ENCODE results near the gene PEX11B.

PEX11B gene

GRCh38 chr1:145957443-145958319, 39.2 kb upstream of the PEX11B start, which contains the start of gene LIX1L:
TSS of gene LIX1L (minus strand) at chr1:145958017. CDS start at chr1:145957927, 90 bp downstream.
- Mint-ChIP-seq H3K9me3 (no peaks in the 10 kb centered on the region), H3K27ac (peak within 1 kb of the TSS; percentile 97), H3K36me3 (no peaks in the 10 kb centered on the region), H3K27me3 (no peaks in the 10 kb centered on the region), H3K4me1 (peaks cover 72% of the 10 kb centered on the region), H3K4me3 (peak within 1 kb of the TSS; percentile 96)

- Mint-ChIP-seq H3K27me3 (no peaks in the 10 kb centered on the region), H3K36me3 (no peaks in the 10 kb centered on the region), H3K4me1 (peaks cover 74% of the 10 kb centered on the region), H3K9me3 (no peaks in the 10 kb centered on the region), H3K27ac (peak overlapping the region; percentile 97), H3K4me3 (peak overlapping the region; percentile 96)
These were observed 38.4 kb upstream of the PEX11B start for GRCh38 chr1:145956781-145957442.

DNA sequence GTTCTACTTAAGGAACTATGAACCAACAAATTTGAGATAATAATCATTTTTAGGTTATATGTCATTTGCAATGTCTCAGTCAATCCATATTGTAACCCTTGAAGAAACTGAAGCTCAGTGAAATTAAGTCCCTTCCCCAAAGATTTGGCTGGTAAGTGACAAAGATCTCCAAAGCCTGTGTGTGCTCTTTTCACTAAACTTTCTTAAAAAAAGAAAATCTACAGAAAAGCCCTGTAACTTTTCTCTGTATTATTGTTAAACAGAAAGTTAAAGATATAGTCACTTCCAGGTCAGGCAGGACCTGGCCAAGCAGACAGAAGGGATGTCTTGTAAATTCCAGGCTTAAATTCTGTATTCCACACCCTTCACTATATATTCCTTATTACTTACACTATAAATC, 37.8 kb upstream of the PEX11B start:
- peak overlapping the region; percentile 96 for H3K4me3 Mint-ChIP-seq
- peaks cover 75% of the 10 kb centered on the region for H3K4me1 Mint-ChIP-seq
- no peaks in the 10 kb centered on the region for H3K27me3 Mint-ChIP-seq
- H3K9me3 Mint-ChIP-seq, result no peaks in the 10 kb centered on the region
- no peaks in the 10 kb centered on the region for H3K36me3 Mint-ChIP-seq
- H3K27ac Mint-ChIP-seq, result peak overlapping the region; percentile 97

DNA sequence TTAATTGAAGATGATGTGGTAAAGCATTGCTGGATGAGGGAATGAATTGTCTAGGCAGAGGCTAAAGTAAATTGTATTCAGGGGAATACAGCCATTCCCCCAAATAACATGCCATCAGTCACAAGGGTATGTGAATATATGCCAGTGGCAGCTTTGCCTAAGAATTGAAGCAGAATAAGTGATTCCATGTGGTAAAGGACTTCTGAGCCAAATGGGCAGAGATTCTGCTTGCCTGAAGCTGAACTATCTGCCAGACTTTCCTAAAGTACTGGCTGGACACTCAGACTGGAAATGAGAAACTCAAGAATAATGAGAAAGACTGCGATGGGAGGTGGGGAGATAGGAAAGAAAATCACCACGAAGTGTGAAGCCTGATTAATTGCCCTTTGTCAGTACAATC, 36.9 kb upstream of the PEX11B start:
- no peaks in the 10 kb centered on the region for H3K27me3 Mint-ChIP-seq
- H3K27ac Mint-ChIP-seq, result peak overlapping the region; percentile 6
- peak overlapping the region; percentile 96 for H3K4me3 Mint-ChIP-seq
- H3K36me3 Mint-ChIP-seq, result no peaks in the 10 kb centered on the region
- no peaks in the 10 kb centered on the region for H3K9me3 Mint-ChIP-seq
- peaks cover 80% of the 10 kb centered on the region for H3K4me1 Mint-ChIP-seq

DNA sequence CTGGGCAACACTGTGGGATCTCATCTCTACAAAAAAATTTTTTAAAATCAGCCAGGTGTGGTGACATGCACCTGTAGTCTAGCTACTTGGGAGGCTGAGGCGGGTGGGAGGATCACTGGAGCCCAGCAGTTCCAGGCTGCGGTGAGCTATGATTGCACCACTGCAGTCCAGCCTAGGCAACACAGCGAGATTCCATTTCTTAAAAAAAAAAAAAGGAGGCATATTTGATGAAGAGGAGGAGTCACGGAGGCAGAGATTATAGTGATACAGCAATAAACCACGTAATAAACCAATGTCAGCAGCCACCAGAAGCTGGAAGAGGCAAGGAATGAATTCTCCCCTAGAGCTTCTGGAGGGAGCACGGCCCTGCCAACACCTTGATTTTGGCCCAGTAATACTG, 35.3 kb upstream of the PEX11B start:
- H3K4me3 Mint-ChIP-seq, result no peak overlapping the region
- H3K4me1 Mint-ChIP-seq, result peaks cover 80% of the 10 kb centered on the region
- peaks cover 3% of the 10 kb centered on the region for H3K36me3 Mint-ChIP-seq
- H3K27me3 Mint-ChIP-seq, result no peaks in the 10 kb centered on the region
- H3K9me3 Mint-ChIP-seq, result no peaks in the 10 kb centered on the region
- H3K27ac Mint-ChIP-seq, result no peak overlapping the region

DNA sequence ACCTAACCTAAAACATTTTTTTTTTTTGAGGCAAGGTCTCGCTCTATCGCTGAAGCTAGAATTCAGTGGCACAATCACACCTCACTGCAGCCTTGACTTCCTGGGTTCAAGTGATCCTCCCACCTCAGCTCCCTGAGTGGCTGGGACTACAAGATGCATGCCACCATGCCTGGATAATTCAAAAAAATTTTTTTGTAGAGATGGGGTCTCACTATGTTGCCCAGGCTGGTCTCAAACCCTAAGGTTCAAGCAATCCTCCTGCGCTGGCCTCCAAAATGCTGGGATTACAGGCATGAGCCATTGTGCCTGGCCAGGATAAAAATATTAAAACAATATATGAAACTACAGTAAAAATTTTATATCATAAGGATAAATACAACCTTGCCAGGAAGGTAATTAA, 34.4 kb upstream of the PEX11B start:
- Mint-ChIP-seq H3K27ac (no peak overlapping the region), H3K4me1 (peaks cover 80% of the 10 kb centered on the region), H3K36me3 (peaks cover 6% of the 10 kb centered on the region)

GRCh38 chr1:145951526-145951925, 33.0 kb upstream of the PEX11B start:
- peaks cover 82% of the 10 kb centered on the region for H3K4me1 Mint-ChIP-seq
- no peaks in the 10 kb centered on the region for H3K27me3 Mint-ChIP-seq
- H3K9me3 Mint-ChIP-seq, result no peaks in the 10 kb centered on the region
- H3K36me3 Mint-ChIP-seq, result peaks cover 10% of the 10 kb centered on the region
- H3K27ac Mint-ChIP-seq, result peak overlapping the region; percentile 54
- H3K4me3 Mint-ChIP-seq, result no peak overlapping the region

More for the DNA sequence above, 34.4 kb upstream of the PEX11B start:
- Mint-ChIP-seq H3K4me3 (no peak overlapping the region), H3K27me3 (no peaks in the 10 kb centered on the region), H3K9me3 (no peaks in the 10 kb centered on the region)

DNA sequence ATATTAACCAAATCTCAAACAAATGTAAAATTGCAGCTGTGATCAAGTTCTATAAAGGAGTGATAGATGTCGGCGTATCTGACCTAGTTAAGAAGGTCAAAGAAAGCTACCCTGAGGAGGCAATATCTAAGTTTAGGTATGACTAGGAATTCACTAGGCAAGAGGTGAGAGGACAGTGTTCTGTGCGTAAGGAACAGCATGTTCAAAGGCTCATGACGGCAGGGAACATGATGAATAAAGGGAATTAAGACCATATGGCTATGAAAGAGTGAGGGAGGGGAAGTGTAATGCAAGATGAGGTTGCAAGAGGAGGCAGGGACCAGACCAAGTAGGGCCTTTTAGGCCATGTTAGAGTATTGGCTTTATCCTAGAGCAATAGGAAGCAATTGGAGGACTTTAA, 30.7 kb upstream of the PEX11B start:
- peaks cover 10% of the 10 kb centered on the region for H3K36me3 Mint-ChIP-seq
- H3K9me3 Mint-ChIP-seq, result no peaks in the 10 kb centered on the region
- H3K27ac Mint-ChIP-seq, result peak overlapping the region; percentile 52
- H3K27me3 Mint-ChIP-seq, result no peaks in the 10 kb centered on the region
- peaks cover 62% of the 10 kb centered on the region for H3K4me1 Mint-ChIP-seq
- no peak overlapping the region for H3K4me3 Mint-ChIP-seq

DNA sequence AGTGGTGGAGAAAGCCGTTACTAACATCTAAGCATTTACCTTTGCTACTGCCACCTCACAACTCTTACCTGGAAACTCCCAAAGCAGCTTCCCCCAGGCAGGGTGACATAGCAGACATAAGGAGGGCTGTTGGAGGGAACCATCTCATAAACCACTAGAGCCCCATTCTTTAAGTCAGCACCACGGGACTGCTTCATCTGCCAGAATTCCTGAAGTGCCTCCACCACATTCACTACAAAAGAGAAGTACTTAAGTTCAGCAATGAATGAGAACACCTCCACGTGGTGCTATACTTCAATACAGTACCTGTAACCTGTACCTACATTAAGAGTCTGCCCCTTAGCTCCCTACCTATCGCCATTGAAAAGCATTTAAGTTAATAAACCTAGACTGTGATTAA, 29.0 kb upstream of the PEX11B start:
- H3K4me1 Mint-ChIP-seq, result peaks cover 57% of the 10 kb centered on the region
- no peaks in the 10 kb centered on the region for H3K9me3 Mint-ChIP-seq
- no peaks in the 10 kb centered on the region for H3K27me3 Mint-ChIP-seq
- peaks cover 11% of the 10 kb centered on the region for H3K36me3 Mint-ChIP-seq
- no peak overlapping the region for H3K27ac Mint-ChIP-seq
- H3K4me3 Mint-ChIP-seq, result no peak overlapping the region

DNA sequence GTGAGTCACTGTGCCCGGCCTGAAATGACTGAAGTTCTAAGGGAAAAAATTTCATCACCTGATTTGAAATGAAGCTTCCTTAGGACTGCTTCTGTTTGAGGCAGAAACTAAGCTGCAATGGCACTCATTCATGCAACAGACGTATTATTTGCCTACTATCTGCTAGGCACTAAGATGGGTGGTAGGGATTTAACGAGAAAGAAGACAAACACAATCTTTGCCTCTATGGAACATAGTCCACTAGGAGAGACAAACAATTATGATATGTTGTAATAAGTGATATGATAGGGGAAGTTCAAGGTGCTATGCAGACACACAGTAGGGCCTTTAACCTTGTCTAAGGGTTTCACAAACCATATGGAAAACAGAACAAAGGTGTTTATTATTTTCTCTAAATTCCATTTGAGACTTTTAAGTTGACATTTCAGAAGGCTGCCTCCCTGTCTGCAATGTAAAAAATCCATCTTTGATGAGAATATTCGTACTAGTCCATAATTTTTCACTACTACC, 28.0 kb upstream of the PEX11B start:
- H3K27me3 Mint-ChIP-seq, result no peaks in the 10 kb centered on the region
- no peak overlapping the region for H3K4me3 Mint-ChIP-seq
- H3K36me3 Mint-ChIP-seq, result peaks cover 12% of the 10 kb centered on the region
- peaks cover 51% of the 10 kb centered on the region for H3K4me1 Mint-ChIP-seq
- H3K9me3 Mint-ChIP-seq, result no peaks in the 10 kb centered on the region
- peak overlapping the region; percentile 46 for H3K27ac Mint-ChIP-seq

DNA sequence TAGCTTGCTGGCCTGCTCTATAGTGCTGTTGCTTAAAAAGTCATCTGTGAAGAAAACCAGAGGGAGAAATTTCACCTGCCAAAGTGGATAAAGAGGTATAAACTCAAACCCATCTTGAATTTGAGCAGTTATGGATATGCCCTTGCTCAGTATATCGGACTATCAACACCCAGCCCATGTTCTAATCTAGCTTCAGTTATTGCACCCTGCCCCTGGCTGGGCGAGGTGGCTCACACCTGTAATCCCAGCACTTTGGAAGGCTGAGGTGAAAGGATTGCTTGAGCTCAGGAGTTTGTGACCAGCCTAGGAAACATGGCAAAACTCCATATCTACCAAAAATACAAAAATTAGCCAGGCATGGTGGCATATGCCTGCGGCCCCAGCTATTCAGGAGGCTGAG, 26.0 kb upstream of the PEX11B start:
- no peak overlapping the region for H3K4me3 Mint-ChIP-seq
- H3K27me3 Mint-ChIP-seq, result no peaks in the 10 kb centered on the region
- no peaks in the 10 kb centered on the region for H3K9me3 Mint-ChIP-seq
- peak overlapping the region; percentile 72 for H3K27ac Mint-ChIP-seq
- peaks cover 34% of the 10 kb centered on the region for H3K4me1 Mint-ChIP-seq
- peaks cover 12% of the 10 kb centered on the region for H3K36me3 Mint-ChIP-seq

DNA sequence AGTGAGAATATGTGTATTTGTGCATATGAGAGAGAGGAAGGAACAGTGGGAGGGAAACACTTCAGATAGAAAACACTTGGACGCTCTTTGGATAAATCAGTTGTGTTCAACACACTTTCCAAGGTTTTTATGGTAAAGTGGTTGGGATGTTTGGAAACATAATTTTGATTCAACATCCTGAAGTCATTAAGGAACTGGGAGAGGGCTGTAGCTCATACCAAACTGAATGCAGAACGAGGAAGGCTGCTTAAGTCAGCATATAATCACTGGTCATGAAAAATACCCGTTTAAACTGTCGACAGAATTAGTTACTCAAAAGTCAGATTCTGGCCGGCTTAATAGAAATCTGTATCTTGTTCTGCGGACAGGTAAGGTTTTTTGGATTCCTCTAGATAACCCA, 24.4 kb upstream of the PEX11B start:
- Mint-ChIP-seq H3K27ac (peak overlapping the region; percentile 65), H3K9me3 (no peaks in the 10 kb centered on the region), H3K27me3 (no peaks in the 10 kb centered on the region), H3K4me3 (no peak overlapping the region), H3K36me3 (peaks cover 6% of the 10 kb centered on the region), H3K4me1 (peaks cover 18% of the 10 kb centered on the region)

DNA sequence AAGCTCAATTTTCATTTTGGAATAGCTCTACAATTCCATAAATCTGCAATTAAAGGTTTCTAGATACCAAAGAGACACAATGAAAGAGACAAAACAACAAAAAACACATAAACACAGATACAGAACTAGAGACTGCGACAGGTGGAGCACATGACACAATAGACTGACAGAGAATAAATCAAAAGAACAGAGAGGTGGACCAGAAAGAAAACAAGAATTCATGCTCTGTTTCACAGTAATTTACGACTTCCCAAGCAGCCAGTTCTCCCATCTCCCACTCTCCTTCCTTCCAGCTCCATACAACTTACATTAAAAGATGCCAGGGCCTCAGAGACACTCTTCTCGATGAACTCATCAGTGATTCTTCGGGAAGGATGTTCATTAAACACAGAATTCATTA, 23.9 kb upstream of the PEX11B start:
- Mint-ChIP-seq H3K4me3 (no peak overlapping the region), H3K4me1 (peaks cover 18% of the 10 kb centered on the region), H3K9me3 (no peaks in the 10 kb centered on the region), H3K27ac (peak overlapping the region; percentile 13), H3K27me3 (no peaks in the 10 kb centered on the region), H3K36me3 (peaks cover 6% of the 10 kb centered on the region)

DNA sequence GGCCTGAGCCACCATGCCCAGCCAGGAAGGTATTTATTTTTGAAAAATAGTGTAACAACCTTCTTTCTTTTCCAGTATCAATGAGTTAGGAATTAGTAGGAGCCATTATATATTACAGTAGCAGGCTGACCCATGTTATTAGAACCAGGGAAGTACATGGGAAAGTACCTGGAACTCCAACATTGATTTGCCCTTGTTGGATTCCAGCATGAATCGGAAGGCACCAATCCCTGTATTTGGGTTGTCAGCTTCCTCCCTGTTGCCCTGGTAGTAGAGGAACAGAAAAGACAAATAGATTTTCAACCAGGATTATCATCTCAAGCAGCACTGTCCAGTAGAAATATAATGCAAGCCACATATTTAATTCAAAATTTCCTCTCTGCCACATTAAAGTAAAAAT, 18.9 kb upstream of the PEX11B start:
- peaks cover 4% of the 10 kb centered on the region for H3K36me3 Mint-ChIP-seq

GRCh38 chr1:145936247-145936646, 17.7 kb upstream of the PEX11B start:
- Mint-ChIP-seq H3K9me3 (no peaks in the 10 kb centered on the region), H3K27me3 (no peaks in the 10 kb centered on the region), H3K36me3 (peaks cover 6% of the 10 kb centered on the region), H3K4me3 (no peak overlapping the region), H3K27ac (peak overlapping the region; percentile 30), H3K4me1 (peaks cover 26% of the 10 kb centered on the region)

More for the DNA sequence above, 18.9 kb upstream of the PEX11B start:
- H3K27ac Mint-ChIP-seq, result no peak overlapping the region
- H3K27me3 Mint-ChIP-seq, result no peaks in the 10 kb centered on the region
- peaks cover 19% of the 10 kb centered on the region for H3K4me1 Mint-ChIP-seq
- no peak overlapping the region for H3K4me3 Mint-ChIP-seq
- no peaks in the 10 kb centered on the region for H3K9me3 Mint-ChIP-seq

DNA sequence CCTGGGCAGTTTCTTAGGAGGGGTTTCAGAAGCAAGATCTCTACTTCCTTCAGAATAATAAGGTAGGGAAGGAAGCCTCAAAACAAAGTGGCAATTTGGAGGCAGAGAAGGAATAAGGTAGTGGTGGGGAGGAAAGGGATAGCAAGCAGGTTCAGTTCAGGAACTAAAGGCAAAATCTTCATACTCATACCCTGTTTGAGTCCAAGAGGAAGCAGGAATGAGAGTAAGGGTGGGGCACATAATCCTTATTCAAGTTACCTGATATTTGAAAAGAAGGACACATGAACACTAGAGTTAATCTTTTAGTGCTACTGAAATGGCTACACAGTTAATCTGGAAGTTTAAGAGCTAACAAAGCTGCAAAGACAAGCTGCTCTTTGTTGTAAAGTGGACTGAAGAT, 17.2 kb upstream of the PEX11B start:
- no peaks in the 10 kb centered on the region for H3K9me3 Mint-ChIP-seq
- peak overlapping the region; percentile 4 for H3K27ac Mint-ChIP-seq
- H3K4me1 Mint-ChIP-seq, result peaks cover 31% of the 10 kb centered on the region
- no peaks in the 10 kb centered on the region for H3K27me3 Mint-ChIP-seq
- peaks cover 7% of the 10 kb centered on the region for H3K36me3 Mint-ChIP-seq
- H3K4me3 Mint-ChIP-seq, result no peak overlapping the region
